Cerebellar cortex (tissue), 1 donor: Measurements from ENCODE around the gene SPEM2.

Source experiments
- DNase-seq: peaks from one replicate; pipeline ENCODE4 v3.0.0-alpha.2; 2015; ENCODE audit warnings: low spot score

SPEM2 gene

DNA sequence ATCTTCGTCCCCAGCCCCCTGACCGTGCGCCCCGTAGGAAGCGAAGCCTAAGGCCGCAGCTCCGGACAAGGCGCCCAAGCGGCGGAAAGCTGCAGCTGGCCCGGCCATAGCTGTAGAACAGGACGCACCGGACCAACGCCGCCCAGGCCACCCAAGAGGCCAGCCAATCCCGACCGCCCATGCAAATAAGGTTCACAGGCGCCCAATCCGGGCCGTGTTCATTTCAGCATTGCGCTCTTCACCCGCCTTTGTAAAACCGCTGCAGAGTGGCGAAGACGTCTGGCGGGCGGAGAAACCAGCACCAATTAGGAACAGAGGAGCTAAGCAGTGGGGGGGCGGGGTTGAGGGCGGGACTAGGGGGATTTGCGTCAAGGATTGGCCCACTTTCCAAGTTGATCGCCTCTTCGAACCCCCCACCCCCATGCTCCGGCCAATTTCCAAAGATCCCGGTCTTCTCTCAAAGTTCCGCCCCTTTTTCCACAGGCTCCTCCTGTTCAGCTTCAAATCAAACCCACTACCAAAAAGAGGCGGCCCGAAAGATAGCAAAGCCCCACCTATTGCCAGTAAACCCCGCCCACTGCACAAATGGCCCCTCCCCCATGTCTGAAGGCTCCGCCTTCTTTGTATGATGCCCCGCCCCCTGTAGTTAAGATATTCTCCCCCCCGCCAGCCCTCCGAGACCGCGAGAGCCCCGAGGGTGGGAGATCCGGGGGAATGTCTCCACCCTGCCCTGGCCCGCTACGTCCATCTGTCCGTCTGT is 21.3 kb upstream of the SPEM2 start, which contains the start of gene TMEM256:
TMEM256 (minus strand) TSS at position 121 of the 760 bp plus-strand sequence; CDS start at position 108, 13 bp downstream.
- peak; percentile 100 for DNase-seq

DNA sequence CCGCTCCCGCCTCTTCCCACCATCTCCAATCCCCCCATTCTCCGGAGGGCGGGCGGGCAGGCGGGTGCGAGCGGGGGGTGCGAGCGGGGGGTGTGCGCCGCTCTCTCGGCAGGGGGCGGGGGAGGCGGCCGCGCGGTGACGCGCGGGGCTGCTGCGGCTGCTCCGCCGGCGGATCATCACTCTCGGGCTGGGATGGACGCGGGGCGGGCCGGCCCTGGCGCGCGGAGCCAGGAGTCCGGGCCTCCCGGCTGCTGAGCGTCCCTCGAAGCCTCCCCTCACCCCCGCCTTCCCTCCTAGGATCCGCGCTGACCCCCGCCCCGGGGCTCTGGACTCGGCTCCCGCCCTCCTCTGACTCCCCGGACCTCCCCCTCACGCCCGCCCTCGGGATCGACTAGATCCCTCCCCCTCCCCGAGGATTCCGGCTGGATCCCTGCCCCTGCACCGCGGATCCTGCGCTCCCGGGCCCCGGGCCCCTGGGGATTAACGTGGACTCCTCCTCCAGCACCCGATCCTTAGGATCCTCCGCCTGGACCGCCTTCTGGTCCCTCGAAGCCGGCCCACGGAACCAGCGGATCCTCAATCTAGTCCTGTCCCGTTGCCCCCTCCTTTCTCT is 20.6 kb upstream of the SPEM2 start:
- no peak for DNase-seq

DNA sequence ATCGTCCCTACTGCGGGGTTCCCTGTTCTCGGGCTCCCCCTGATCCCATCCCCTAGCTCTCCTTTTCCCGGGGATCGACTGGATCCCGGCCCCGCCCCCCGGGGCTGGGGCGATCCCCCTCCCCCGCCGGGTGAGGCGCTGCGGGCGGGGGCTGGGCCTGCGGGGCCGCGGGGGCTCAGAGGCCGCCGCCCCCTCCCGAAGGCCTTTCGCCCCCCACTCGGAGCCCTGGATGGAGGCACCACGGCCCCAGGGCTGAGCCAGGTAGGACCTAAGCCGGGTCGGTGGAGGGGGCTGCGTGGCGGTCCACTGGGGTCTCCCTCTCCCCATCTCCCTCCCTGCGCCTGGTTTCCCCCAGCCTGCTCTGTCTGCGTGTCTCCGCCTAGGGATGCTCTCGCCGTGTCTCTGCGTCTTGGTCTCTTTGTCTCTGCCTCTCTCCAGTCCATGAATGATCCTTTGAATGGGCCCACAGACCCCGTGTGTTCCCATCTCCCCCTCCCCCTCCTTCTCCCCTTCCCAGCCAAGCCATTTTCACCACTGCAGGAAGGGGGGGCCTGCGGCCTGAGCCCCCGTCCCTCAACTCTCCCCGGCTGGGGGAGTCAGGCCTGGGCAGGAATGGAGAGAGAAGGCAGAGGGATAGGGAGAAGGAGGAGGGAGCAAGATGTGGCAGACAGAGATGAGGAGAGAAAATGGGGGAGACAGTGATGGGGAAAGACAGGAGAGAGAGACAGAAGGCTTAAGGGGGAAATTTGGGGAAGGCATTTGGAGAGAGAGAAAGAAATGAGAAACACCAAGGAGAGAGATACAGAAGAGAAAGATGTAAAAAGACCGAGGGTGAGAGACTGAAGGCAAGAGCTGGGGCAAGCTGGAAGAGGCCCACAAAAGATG is 19.8 kb upstream of the SPEM2 start:
- peak; percentile 33 for DNase-seq

DNA sequence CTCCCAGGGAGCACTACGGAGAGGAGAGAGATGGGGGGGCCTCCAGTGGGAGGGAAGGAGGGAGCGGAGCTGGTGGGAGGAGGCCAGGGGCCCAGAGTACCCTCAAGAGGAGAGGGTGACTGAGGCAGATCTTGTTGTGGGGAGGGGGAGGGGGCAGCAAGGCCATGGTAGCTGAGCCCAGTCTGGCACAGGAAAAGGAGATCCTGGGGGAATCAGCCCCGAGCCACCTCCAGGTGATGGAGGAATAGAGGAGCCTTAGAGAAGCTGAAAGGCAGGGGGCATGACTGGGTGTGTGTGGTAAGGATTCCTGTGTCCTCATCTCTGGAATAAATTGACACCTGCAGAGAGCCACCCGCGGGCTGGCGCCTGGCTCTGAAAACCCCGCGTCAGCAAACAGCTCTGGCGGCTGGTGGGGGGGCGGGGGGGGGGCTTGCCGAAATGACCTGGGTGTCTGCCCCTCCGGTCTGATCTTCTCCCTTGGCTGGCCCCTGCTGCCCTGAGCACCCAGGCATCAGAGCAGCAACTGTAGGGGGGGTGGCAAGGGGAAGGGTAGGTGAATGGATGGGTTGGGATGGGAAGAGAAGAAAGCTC is 19.1 kb upstream of the SPEM2 start:
- no peak for DNase-seq

DNA sequence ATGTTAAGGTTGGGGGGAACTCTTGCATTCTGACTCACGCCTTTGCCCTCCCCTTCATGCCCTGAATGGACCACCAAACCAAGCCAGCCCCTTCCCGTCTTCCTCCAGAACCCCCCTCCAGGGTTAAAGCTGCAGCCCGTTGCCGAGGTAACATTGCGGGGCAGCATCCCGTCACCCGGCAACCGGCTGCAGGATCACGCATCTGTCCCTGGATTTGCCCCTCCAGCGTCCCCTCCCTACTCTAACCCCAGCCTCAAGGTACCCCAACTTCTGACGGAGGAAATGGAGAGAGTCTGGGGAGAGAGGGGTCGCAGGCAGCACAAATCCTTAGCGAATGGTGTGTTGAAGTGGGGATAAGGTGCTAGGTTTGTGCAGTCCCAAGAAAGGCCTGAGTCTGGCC is 18.3 kb upstream of the SPEM2 start:
- DNase-seq: no peak

DNA sequence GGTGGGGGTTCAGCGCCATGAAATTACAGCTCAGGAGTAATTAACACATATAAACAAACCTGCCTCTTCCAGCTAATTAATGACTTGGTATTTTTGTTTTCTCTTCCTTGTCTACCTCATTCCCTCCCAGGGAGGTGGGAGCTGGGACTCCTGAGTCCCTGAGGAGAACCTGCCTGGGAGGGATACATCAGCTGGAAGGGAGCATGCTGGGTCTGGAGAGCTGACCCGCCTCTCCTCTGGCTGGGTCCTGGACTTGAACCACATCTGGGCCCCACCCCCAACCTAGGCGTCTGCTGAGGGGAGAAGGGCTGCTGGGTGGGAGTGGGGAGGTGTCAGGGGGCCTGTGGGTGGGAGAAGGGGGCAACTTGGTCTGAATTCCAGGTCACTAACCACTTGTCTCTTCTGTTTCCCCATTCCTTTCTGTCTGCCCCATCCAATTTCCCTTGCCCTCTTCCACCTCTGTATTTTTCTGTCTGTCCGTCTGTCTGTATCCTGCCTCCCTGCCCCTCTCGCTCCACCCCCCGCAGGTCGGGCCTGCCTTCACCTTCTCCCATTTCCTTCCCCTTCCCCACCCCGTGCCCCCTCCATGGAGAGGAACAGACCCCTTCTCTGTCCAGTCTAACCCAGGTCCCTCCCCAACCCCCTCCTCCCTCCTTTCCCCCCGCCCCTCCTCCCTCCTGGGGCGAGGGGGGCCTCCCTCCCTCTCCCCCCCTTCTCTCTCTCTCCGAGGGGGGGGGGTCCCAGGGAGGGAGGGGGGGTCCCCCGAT is 17.7 kb upstream of the SPEM2 start, which contains the start of gene NLGN2:
NLGN2 (plus strand) TSS at position 361 of the 767 bp plus-strand sequence. CDS start 411 bp downstream, outside the sequence.
- DNase-seq: no peak

DNA sequence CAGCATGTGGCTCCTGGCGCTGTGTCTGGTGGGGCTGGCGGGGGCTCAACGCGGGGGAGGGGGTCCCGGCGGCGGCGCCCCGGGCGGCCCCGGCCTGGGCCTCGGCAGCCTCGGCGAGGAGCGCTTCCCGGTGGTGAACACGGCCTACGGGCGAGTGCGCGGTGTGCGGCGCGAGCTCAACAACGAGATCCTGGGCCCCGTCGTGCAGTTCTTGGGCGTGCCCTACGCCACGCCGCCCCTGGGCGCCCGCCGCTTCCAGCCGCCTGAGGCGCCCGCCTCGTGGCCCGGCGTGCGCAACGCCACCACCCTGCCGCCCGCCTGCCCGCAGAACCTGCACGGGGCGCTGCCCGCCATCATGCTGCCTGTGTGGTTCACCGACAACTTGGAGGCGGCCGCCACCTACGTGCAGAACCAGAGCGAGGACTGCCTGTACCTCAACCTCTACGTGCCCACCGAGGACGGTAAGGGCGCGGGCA is 17.1 kb upstream of the SPEM2 start:
- DNase-seq: no peak

DNA sequence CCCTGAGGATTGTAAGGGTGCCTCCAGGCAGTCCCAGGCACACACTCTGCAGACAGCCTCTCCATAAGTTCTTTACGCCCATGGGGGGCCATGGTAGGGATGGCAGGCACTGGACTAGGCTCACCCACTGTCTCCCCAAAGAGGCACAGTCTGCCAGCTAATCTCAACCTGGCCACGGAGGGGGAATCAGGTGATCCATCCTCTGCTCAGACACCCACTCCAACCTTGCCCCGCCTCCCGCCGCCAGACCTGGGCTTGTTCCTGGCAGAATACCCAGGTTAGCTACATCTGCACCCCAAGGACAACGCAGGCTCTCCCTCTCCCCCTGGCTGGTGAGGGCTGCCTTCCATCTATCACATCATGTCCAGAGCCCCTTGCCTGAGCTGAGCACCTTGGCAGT is 16.6 kb upstream of the SPEM2 start:
- no peak for DNase-seq

DNA sequence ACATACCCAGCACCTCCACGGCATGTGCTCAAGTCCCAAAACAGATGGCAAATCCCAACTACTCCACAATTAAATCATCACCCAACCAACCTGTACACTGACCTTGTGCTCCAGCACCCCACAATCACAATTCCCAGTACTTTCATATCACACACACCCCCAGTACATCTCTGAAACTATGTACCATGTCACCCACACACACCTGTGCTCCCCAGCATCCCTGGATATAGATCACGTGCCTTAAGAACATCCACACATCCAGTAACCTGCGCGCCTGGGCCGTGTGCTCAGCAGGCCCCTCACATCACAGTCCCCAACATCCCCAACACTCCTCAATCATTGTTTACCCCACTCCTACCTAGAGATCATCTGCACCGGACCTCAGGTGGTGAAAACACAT is 15.7 kb upstream of the SPEM2 start:
- DNase-seq: no peak

DNA sequence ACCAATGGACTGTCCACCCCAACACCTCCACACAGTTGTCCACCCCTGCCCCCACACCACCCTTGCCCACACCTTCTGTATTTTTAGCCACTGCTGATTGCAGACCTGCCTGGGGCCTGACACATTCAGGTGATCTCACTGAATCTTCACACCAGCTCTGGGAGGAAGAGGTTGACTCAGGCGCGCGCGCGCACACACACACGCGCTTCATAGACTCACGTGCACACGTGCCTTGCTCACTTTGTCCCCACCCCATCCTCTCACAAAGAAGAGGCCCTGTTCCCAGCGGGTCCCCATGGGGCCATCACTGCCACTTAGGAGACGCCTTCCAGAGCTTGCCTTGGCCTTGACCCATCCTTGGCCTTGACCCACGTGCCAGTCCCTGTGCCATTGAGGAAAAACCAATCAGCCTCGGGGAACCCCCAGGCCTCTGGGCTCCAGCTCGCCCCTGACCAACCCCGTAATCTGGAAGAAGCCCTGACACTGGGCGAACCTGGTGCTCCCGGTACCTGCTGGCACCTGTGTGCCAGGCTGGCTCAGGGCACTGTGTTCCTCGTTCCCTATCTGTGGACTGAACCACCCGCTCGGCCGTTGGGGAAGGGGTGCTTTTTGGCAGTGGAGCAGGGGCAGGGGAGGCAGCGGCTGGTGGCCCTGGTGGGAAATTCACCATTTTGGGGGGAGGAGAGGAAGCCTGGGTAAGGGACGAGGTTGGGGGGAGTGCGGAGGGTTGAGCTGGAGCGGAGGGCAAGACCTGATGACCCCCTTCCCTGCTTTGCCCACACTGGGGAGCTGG is 14.6 kb upstream of the SPEM2 start:
- DNase-seq: no peak

DNA sequence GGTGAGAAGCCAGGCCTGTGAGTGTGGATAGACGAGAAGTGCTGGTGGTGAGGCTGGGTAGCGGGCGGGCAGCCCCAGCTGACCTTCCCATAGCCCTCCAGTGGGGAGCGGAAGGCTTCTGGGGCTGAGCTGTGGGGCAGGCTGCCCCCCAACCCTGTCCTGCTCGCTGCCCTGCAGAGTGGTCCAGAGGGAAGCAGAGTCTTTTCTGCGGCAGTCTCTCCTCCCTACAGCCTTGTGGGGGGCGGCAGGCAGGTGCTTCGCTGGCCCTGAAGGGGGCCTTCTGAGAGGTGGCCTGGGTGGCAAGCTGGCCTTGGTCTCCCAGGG is 14.0 kb upstream of the SPEM2 start:
- no peak for DNase-seq

DNA sequence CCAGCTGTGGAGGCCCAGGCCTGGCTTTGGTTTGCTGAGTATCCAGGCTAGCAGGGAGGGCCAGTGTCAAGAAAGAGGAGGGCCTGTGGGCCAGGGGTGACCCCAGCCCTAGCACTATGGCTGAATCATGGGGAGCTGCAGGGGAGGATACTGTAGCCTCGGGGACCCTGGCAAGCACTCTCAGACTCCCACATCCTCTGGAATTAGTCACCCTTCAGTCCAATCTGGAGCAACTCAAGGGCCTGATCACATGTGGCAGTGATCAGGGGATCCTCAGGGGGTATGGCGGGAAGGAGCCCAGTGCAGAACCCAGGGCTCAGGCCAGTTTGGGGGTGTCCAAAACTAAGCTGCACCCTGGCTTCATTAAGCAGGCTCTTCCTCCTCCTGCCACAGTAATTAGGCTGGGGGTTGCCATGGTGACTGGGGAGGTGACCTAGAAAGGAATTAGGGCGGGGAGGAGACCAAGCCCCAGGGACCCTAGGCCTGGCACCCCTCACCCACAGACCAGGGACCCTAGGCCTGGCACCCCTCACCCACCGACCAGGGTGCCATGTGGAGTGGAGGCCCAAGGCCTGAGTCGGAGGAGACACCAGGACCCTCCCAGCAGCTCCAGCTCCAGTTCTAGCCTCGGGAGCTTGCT is 11.9 kb upstream of the SPEM2 start:
- no peak for DNase-seq

DNA sequence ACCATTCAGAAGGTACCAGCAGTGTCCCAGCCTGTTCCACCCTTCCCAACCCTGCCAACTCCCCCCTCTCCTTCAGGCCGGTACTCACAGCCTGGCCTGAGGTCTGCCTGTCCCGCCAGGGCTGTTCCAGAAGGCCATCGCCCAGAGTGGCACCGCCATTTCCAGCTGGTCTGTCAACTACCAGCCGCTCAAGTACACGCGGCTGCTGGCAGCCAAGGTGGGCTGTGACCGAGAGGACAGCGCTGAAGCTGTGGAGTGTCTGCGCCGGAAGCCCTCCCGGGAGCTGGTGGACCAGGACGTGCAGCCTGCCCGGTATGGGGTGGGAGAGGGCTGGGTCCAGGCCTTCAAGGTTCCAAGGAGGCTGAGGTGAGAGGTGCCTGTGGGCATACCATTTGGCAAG is 10.6 kb upstream of the SPEM2 start:
- DNase-seq: no peak

DNA sequence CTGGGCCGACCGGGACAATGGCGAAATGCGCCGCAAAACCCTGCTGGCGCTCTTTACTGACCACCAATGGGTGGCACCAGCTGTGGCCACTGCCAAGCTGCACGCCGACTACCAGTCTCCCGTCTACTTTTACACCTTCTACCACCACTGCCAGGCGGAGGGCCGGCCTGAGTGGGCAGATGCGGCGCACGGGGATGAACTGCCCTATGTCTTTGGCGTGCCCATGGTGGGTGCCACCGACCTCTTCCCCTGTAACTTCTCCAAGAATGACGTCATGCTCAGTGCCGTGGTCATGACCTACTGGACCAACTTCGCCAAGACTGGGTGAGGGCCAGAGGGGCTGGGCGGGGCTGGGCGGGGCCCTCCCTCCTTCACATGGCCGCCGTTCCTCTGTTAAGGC is 9.6 kb upstream of the SPEM2 start:
- no peak for DNase-seq

DNA sequence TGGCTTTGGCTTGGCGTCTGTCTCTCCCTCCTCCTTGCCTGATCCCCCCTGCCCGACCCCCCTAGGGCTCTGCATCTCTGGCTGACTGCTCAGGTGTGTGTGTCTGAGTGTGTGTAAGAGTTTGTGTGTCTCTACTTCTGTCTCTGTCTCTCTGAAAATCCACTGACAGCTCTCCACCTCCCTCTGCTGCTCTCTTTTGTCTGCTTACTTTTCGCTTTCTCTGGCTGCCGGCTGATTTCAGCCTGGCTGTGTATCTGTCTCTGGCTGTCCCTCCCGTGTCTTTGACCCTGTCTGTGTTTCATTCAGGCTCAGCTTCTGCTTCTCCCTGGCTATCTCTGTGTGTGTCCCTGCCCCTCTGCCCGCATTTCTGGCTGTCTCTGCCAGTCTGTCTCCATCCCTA is 9.1 kb upstream of the SPEM2 start:
- no peak for DNase-seq

DNA sequence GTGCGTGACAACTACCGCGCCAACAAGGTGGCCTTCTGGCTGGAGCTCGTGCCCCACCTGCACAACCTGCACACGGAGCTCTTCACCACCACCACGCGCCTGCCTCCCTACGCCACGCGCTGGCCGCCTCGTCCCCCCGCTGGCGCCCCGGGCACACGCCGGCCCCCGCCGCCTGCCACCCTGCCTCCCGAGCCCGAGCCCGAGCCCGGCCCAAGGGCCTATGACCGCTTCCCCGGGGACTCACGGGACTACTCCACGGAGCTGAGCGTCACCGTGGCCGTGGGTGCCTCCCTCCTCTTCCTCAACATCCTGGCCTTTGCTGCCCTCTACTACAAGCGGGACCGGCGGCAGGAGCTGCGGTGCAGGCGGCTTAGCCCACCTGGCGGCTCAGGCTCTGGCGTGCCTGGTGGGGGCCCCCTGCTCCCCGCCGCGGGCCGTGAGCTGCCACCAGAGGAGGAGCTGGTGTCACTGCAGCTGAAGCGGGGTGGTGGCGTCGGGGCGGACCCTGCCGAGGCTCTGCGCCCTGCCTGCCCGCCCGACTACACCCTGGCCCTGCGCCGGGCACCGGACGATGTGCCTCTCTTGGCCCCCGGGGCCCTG is 8.3 kb upstream of the SPEM2 start:
- no peak for DNase-seq

DNA sequence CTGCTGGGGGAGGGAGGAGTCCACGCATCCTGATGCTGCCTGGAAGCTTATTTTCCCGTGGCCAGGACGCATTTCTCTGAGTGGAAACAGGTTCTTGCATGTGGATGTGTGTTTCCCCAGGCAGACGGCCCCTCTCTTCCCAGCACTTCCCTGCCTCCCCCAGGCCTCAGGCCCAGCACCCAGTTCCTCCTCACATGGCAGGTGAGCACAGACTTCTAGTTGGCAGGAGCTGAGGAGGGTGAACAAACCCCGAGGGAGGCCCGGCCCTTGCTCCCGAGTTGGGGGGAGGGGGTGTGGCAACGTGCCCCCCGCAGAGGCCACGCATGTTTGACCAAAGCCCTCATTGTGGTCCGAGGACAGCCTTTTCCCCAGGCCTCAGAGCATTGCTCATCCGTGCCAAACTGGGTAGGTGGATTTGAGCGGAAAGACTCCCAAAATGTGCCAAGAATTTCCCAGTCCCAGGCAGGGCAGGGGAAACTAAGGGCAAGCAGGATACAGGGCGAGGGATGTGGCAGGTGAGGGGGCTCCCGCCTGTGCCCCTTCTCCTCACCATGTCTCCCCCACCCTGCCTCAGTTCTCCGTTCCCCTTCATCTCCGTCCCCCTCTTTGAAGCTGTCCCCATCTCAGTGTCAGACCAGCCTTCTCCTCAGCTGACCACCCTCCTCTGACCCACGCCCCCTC is 6.8 kb upstream of the SPEM2 start:
- DNase-seq: no peak

DNA sequence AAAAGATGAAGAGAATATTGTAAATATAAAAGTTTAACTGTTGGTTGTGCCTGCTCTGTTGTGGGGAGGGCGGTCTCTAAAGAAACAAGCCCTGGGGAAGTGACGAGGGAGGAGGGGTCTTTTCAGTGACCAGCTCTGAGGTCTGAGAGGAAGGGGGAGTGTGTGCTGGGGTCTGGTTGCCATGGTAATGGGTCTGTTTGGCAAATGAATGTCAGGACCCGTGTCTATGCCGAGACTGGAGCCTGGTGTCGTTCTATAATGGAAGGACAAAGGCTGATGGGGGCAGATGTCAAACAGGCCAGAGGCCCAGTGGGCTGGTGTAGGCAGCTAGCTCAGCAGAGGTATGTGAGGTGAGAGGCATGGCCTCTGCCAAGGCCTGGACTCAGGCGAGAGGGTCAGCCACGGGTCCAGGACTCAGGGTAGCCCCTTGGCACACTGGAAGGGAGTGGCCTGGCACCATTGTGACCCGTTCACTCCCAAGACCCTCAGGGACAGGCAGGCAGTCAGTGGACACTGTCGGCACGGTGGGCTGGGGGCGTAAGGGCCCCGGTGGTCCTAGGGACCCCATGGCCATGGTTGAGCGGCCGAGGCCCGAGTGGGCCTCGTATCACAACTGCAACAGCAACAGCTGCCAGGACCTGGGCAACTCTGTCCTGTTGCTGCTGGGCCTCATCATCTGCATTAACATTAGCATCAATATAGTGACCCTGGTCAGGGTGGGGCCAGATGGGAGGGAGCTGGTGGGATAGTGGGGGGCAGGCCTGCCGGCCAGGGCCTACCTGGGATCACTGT is 5.4 kb upstream of the SPEM2 start, which contains the start of gene SPEM1:
SPEM1 (plus strand) TSS at position 506 of the 792 bp plus-strand sequence; CDS start at position 567, 61 bp downstream.
- no peak for DNase-seq
